Sigmoid colon (tissue), 7 donors: ENCODE results near the gene KLHL22. TPM values are rescaled to one million over a fixed set of nuclear protein-coding genes. Genes with fewer than 3 reads are reported as not detected.
A peak's percentile ranks its signal among the peaks of the same experiment; 100 is the strongest.

Source experiments
- DNase-seq: peaks from one replicate; pipeline ENCODE4 v3.0.0-alpha.2; 2019
- H3K27ac ChIP-seq, 4 donors: fragments of 200-600 bp; sonication (generic); one replicate each; pipeline ENCODE4 v1.5.1; 2016 to 2019; ENCODE audit warnings: mild to moderate bottlenecking in 1 of 4
- H3K27me3 ChIP-seq, 3 donors: fragments of 200-600 bp; sonication (generic); one replicate each; pipeline ENCODE4 v1.5.1; 2019; ENCODE audit warnings: mild to moderate bottlenecking in 1 of 3
- H3K36me3 ChIP-seq, 4 donors: fragments of 200-600 bp; sonication (generic); one replicate each; pipeline ENCODE4 v1.5.1; 2016 to 2019
- H3K4me1 ChIP-seq, 4 donors: fragments of 200-600 bp; sonication (generic); one replicate each; pipeline ENCODE4 v1.5.1; 2017 to 2019
- H3K4me3 ChIP-seq, 4 donors: fragments of 200-600 bp; sonication (generic); one replicate each; pipeline ENCODE4 v1.5.1; 2017 to 2019; ENCODE audit warnings: mild to moderate bottlenecking in 2 of 4, moderate library complexity in 1 of 4
- H3K9me3 ChIP-seq, 4 donors: fragments of 200-600 bp in 3 of 4; sonication (generic) in 3 of 4; one replicate each; pipeline versions ENCODE4 v1.5.1 to v1.6.1; 2013 to 2019
- CTCF ChIP-seq, 4 experiments: fragments of 450-650 bp in 3 of 4; fragments of 200-600 bp in 1 of 4; IDR thresholded peaks; one replicate each; pipeline ENCODE4 v1.5.1; 2016 to 2019; ENCODE audit warnings: antibody characterized with exemption in 4 of 4, mild to moderate bottlenecking in 3 of 4, moderate library complexity in 2 of 4
- EP300 ChIP-seq, 4 donors: sonication (generic); formaldehyde crosslinking; IDR thresholded peaks; one replicate each; pipeline ENCODE4 v1.6.1; 2017; ENCODE audit warnings: antibody characterized with exemption in 4 of 4
- POLR2A ChIP-seq, 2 donors: fragments of 450-650 bp; IDR thresholded peaks; one replicate each; pipeline ENCODE4 v1.6.1; 2016; ENCODE audit warnings: antibody characterized with exemption in 2 of 2, mild to moderate bottlenecking in 2 of 2, moderate library complexity in 2 of 2
- POLR2AphosphoS5 ChIP-seq, 4 donors: sonication (generic); formaldehyde crosslinking; IDR thresholded peaks; one replicate each; pipeline ENCODE4 v1.6.1; 2017; ENCODE audit warnings: antibody characterized with exemption in 4 of 4
- WGBS, 2 donors: extraction: QIAGEN DNeasy Blood & Tissue Kit; methylation state at CpG; one replicate each; pipeline ENCODE4 v1.1.7; 2013; 5-methylcytosine and 5-hydroxymethylcytosine counted together
- intact Hi-C: fragments of 100-400 bp; cut with DNase I; formaldehyde crosslinking; loops from one replicate; pipeline ENCODE4 v1.15.1; 2023
- polyA plus RNA-seq, 3 donors: library from polyadenylated mRNA; stranded (reverse); fragments of 200-250 nt; gene quantifications; one replicate each; pipeline ENCODE4 v1.2.3, GENCODE V29; 2013
- total RNA-seq, 4 donors: library from RNA; depleted of rRNA; stranded (reverse); fragments of >200 nt; gene quantifications; one replicate each; pipeline ENCODE4 v1.1.0, GENCODE V29; 2016
- donor health status: healthy with polysubstance abuse.
- donor health status: Bipolar disorder and iron deficiency.
- donor health status: healthy.

Gene KLHL22
- total and polyA plus RNA-seq, 7 donors: 5.4 to 39.6 (median 26.4) TPM

- Histone ChIP-seq H3K4me1 (peaks cover 0 to 41% (median 35%) of the 10 kb centered on the region in 4 donors), H3K36me3 (peaks cover 0 to 28% (median 7%) of the 10 kb centered on the region in 4 donors), H3K27me3 (peaks cover 0 to 21% (median 0%) of the 10 kb centered on the region in 3 donors), H3K4me3 (no peak overlapping the region), H3K27ac (no peak overlapping the region), H3K9me3 (no peaks in the 10 kb centered on the region)
- no peak for TF ChIP-seq CTCF (IDR thresholded peaks at IDR 0.05)
- TF ChIP-seq EP300 (IDR thresholded peaks at IDR 0.05): no peak
- TF ChIP-seq POLR2AphosphoS5 (IDR thresholded peaks at IDR 0.05): no peak
- no peak for TF ChIP-seq POLR2A (IDR thresholded peaks at IDR 0.05)
- WGBS, 2 donors: 92 to 93% methylated on average over 4 of the region's 4 CpGs
- DNase-seq: peak; percentile 50
- intact Hi-C loops: loop anchor here (5.0 kb wide), 1 partner anchor 58 kb away; the partner anchor contains the start of gene KLHL22
Observed at GRCh38 chr22:20439556-20439927, 56.1 kb downstream of the KLHL22 start.

GRCh38 chr22:20438678-20439492 is 56.7 kb downstream of the KLHL22 start:
- TF ChIP-seq POLR2A (IDR thresholded peaks at IDR 0.05): no peak
- no peak for TF ChIP-seq EP300 (IDR thresholded peaks at IDR 0.05)
- TF ChIP-seq CTCF (IDR thresholded peaks at IDR 0.05): no peak
- TF ChIP-seq POLR2AphosphoS5 (IDR thresholded peaks at IDR 0.05): no peak
- peaks cover 0 to 22% (median 6%) of the 10 kb centered on the region in 4 donors for H3K36me3 ChIP-seq
- peaks cover 0 to 21% (median 0%) of the 10 kb centered on the region in 3 donors for H3K27me3 ChIP-seq
- H3K4me1 ChIP-seq: peaks cover 0 to 41% (median 35%) of the 10 kb centered on the region in 4 donors
- H3K4me3 ChIP-seq: peak overlapping the region; percentile 55 to 61 (median 58)
- no peaks in the 10 kb centered on the region for H3K9me3 ChIP-seq
- H3K27ac ChIP-seq: peak overlapping the region; percentile 73 to 91 (median 82)
- WGBS, 2 donors: 65 to 77% methylated on average over 13 of the region's 13 CpGs
- intact Hi-C loops: loop anchor here (5.0 kb wide), 1 partner anchor 58 kb away; the partner anchor contains the start of gene KLHL22
- peak; percentile 67 for DNase-seq

GRCh38 chr22:20438427-20438677 is 57.2 kb downstream of the KLHL22 start:
- TF ChIP-seq POLR2A (IDR thresholded peaks at IDR 0.05) (no peak), POLR2AphosphoS5 (IDR thresholded peaks at IDR 0.05) (no peak), EP300 (IDR thresholded peaks at IDR 0.05) (no peak), CTCF (IDR thresholded peaks at IDR 0.05) (no peak)
- H3K9me3 ChIP-seq: no peaks in the 10 kb centered on the region
- DNase-seq: no peak
- peaks cover 0 to 21% (median 0%) of the 10 kb centered on the region in 3 donors for H3K27me3 ChIP-seq
- intact Hi-C loops: loop anchor here (5.0 kb wide), 1 partner anchor 59 kb away; the partner anchor contains the start of gene KLHL22
- peak overlapping the region; percentile 55 to 61 (median 58) for H3K4me3 ChIP-seq
- WGBS, 2 donors: 36 to 45% methylated on average over 6 of the region's 6 CpGs
- H3K27ac ChIP-seq: peak overlapping the region; percentile 73 to 91 (median 82)
- H3K36me3 ChIP-seq: peaks cover 0 to 18% (median 6%) of the 10 kb centered on the region in 4 donors
- peaks cover 0 to 41% (median 35%) of the 10 kb centered on the region in 4 donors for H3K4me1 ChIP-seq

GRCh38 chr22:20437613-20438426 is 57.8 kb downstream of the KLHL22 start, which contains the start of gene SCARF2:
SCARF2 (minus strand) TSS chr22:20437825; CDS start chr22:20437754, 71 bp downstream.
- Histone ChIP-seq H3K27ac (peak within 1 kb of the TSS; percentile 73 to 91 (median 82)), H3K27me3 (peaks cover 0 to 21% (median 0%) of the 10 kb centered on the region in 3 donors), H3K4me3 (peak within 1 kb of the TSS; percentile 55 to 61 (median 58)), H3K36me3 (peaks cover 0 to 13% (median 6%) of the 10 kb centered on the region in 4 donors), H3K4me1 (peaks cover 0 to 41% (median 35%) of the 10 kb centered on the region in 4 donors), H3K9me3 (no peaks in the 10 kb centered on the region)
- intact Hi-C loops: loop anchor here (5.0 kb wide), 1 partner anchor 59 kb away; the partner anchor contains the start of gene KLHL22
- TF ChIP-seq POLR2AphosphoS5 (IDR thresholded peaks at IDR 0.05): peak in 2 of 4 donors; percentile 27
- TF ChIP-seq POLR2A (IDR thresholded peaks at IDR 0.05): no peak
- DNase-seq: peak; percentile 84
- WGBS, 2 donors: 3 to 7% methylated on average over 95 of the region's 95 CpGs
